Activated CD8-positive, alpha-beta T cell treated with anti-CD3 and anti-CD28 coated beads, Interleukin-2, amount 10 ng/mL, durations not matched to agents 7 days and 5 days (primary cell): ENCODE data around the gene STK10. TPM values are rescaled to one million over a fixed set of nuclear protein-coding genes. Genes with fewer than 3 reads are reported as not detected.

Experiments
- ATAC-seq: fragments of 150-1000 bp; cut with Tn5 transposase; one replicate; pipeline ENCODE4 v1.10.0; 2021; ENCODE audit warnings: moderate library complexity
- CTCF ChIA-PET: fragments of 350-600 bp; sonication (Branson Sonifier 250); formaldehyde crosslinking; loops from one replicate; lab custom pipeline; 2021; ENCODE audit warnings: antibody characterized with exemption; lab: Charles Lee
- POLR2A ChIA-PET: fragments of 350-600 bp; sonication (Branson Sonifier 250); formaldehyde crosslinking; loops from one replicate; lab custom pipeline; 2021; ENCODE audit warnings: antibody characterized with exemption; lab: Charles Lee
- DNase-seq: peaks from one replicate; pipeline ENCODE4 v3.0.0-alpha.2; 2020
- H3K27ac Mint-ChIP-seq: one replicate; pipeline ENCODE4 v1.8.0; 2021; ENCODE audit warnings: mild to moderate bottlenecking, mixed read lengths
- H3K27me3 Mint-ChIP-seq: one replicate; pipeline ENCODE4 v1.8.0; 2021; ENCODE audit warnings: low read depth, mixed read lengths
- H3K36me3 Mint-ChIP-seq: one replicate; pipeline ENCODE4 v1.8.0; 2021; ENCODE audit warnings: low read depth, mixed read lengths
- H3K4me1 Mint-ChIP-seq: one replicate; pipeline ENCODE4 v1.8.0; 2021; ENCODE audit warnings: low read depth, mixed read lengths
- H3K4me3 Mint-ChIP-seq: one replicate; pipeline ENCODE4 v1.8.0; 2021; ENCODE audit warnings: mild to moderate bottlenecking, mixed read lengths
- H3K9me3 Mint-ChIP-seq: one replicate; pipeline ENCODE4 v1.8.0; 2022; ENCODE audit warnings: mixed read lengths; ENCODE audit not compliant: insufficient read depth
- total RNA-seq, 2 experiments: library from RNA; stranded (reverse); gene quantifications; one replicate each; pipeline ENCODE4 v1.2.3, GENCODE V29; 2021

The STK10 gene
- total RNA-seq, 2 experiments from 2014 or later = 294 to 299 TPM

GRCh38 chr5:172109749-172110148, 78.3 kb downstream of the STK10 start:
- Mint-ChIP-seq H3K27ac (peak overlapping the region; percentile 87), H3K36me3 (peaks cover 81% of the 10 kb centered on the region), H3K27me3 (no peaks in the 10 kb centered on the region), H3K4me3 (no peak overlapping the region), H3K4me1 (peaks cover 76% of the 10 kb centered on the region), H3K9me3 (no peaks in the 10 kb centered on the region)
- ChIA-PET POLR2A (interaction anchor here (0.8 to 10.7 kb wide), 5 partner anchors 65 to 76 kb away, joined by 3 to 105 read pairs (median 4); partner anchors contain the start of gene STK10), CTCF (interaction anchor here (4.1 to 9.4 kb wide), 2 partner anchors 65 to 78 kb away, joined by 34 to 136 read pairs; partner anchors contain the start of gene STK10)
- no peak for ATAC-seq
- DNase-seq = no peak

DNA sequence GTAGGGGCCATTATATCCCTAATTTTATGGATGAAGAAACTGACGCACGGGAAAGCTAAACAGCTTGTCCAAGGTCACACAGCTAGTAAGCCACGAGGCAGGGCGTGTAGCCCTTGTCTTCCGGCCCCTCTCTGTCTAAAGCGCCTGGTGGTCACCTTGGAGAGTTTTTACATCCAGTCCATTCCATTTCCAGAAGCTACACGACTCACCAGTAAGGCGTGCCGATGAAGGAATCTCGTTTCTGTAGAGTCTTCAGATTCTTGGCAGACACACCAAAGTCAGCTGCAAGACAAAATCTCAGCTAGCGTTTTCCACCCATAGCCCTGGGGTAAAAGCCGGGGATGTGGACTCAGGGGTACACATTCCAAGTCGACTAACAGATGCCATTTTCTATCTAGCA, 80.5 kb downstream of the STK10 start:
- H3K36me3 Mint-ChIP-seq = peaks cover 84% of the 10 kb centered on the region
- no peak for DNase-seq
- peak overlapping the region; percentile 67 for H3K27ac Mint-ChIP-seq
- peaks cover 64% of the 10 kb centered on the region for H3K4me1 Mint-ChIP-seq
- POLR2A ChIA-PET = interaction anchor here (0.8 to 1.1 kb wide), 4 partner anchors 66 to 81 kb away, joined by 3 to 5 read pairs (median 3); partner anchors contain the start of gene STK10
- no peaks in the 10 kb centered on the region for H3K27me3 Mint-ChIP-seq
- ATAC-seq = no peak
- CTCF ChIA-PET = interaction anchor here (0.7 to 9.4 kb wide), 9 partner anchors 16 to 178 kb away, joined by 3 to 136 read pairs (median 6); partner anchors contain the start of gene STK10
- H3K4me3 Mint-ChIP-seq = no peak overlapping the region
- no peaks in the 10 kb centered on the region for H3K9me3 Mint-ChIP-seq

DNA sequence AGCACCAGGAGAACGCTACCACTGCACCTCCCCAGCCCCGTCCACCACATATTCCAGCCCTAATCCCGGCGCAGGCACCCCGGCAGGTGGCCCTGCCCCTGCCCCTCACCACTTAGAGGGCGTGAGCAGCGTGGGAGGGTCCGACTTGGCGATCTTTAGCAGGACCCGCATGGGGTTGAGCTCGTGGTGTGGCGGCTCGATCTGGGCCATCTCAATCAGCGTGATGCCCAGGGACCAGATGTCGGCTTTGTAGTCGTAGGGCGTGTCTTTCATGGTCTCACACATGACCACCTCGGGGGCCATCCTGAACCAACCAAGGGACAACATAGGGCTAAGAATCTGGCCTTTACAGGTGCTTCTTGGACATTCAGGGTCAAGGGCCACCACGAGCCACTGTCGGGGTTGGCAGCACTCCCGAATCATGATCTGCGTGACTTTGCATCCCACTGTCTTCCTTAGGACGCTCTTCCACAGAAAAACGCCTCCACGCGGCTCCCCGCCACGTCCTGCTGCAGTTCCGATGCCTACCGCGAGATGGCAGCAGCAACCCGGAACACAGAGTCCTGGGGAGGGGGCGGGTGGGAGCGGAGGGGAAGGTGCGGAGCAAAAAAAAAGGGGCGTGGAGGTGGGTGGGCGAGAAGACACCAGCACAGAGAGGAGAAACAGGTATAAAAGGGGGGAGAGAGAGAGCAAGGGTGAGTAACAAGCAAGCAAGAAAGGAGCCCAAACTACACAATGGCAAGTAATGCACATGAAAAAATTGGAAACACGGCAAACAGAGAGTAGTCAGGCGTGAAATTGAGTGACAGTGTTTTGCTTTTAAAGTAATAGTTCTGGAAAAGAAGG, 81.3 kb downstream of the STK10 start:
- no peak for ATAC-seq

GRCh38 chr5:172105811-172106210, 82.2 kb downstream of the STK10 start:
- H3K4me3 Mint-ChIP-seq = no peak overlapping the region
- H3K36me3 Mint-ChIP-seq = peaks cover 86% of the 10 kb centered on the region
- ATAC-seq (no peak), DNase-seq (no peak)
- H3K27ac Mint-ChIP-seq = no peak overlapping the region
- no peaks in the 10 kb centered on the region for H3K27me3 Mint-ChIP-seq
- ChIA-PET POLR2A (interaction anchor here (0.6 to 1.5 kb wide), 2 partner anchors 53 to 82 kb away, joined by 3 to 5 read pairs; partner anchors contain the start of gene STK10), CTCF (interaction anchor here (0.8 to 9.4 kb wide), 6 partner anchors 13 to 179 kb away, joined by 3 to 136 read pairs (median 6); partner anchors contain the start of gene STK10)
- H3K4me1 Mint-ChIP-seq = peaks cover 59% of the 10 kb centered on the region
- H3K9me3 Mint-ChIP-seq = no peaks in the 10 kb centered on the region

More for the DNA sequence above, 81.3 kb downstream of the STK10 start:
- POLR2A ChIA-PET = interaction anchor here (0.9 to 1.5 kb wide), 5 partner anchors 68 to 82 kb away, joined by 3 to 5 read pairs (median 3); partner anchors contain the start of gene STK10
- CTCF ChIA-PET = interaction anchor here (0.8 to 9.4 kb wide), 10 partner anchors 13 to 178 kb away, joined by 3 to 136 read pairs (median 6); partner anchors contain the start of gene STK10
- no peaks in the 10 kb centered on the region for H3K9me3 Mint-ChIP-seq
- peaks cover 85% of the 10 kb centered on the region for H3K36me3 Mint-ChIP-seq
- DNase-seq = peak; percentile 65
- peaks cover 64% of the 10 kb centered on the region for H3K4me1 Mint-ChIP-seq
- peak overlapping the region; percentile 22 for H3K4me3 Mint-ChIP-seq
- H3K27ac Mint-ChIP-seq = peak overlapping the region; percentile 67
- H3K27me3 Mint-ChIP-seq = no peaks in the 10 kb centered on the region

- Mint-ChIP-seq H3K27ac (peak overlapping the region; percentile 30), H3K36me3 (peaks cover 85% of the 10 kb centered on the region), H3K4me1 (peaks cover 51% of the 10 kb centered on the region), H3K27me3 (no peaks in the 10 kb centered on the region), H3K4me3 (no peak overlapping the region), H3K9me3 (no peaks in the 10 kb centered on the region)
- ChIA-PET POLR2A (interaction anchor here (0.6 to 1.5 kb wide), 2 partner anchors 52 to 83 kb away, joined by 3 to 5 read pairs; partner anchors contain the start of gene STK10), CTCF (interaction anchor here (1.3 to 9.4 kb wide), 5 partner anchors 15 to 180 kb away, joined by 3 to 136 read pairs (median 6); partner anchors contain the start of gene STK10)
- DNase-seq (no peak), ATAC-seq (no peak)
These were observed 83.0 kb downstream of the STK10 start for GRCh38 chr5:172104801-172105701.

DNA sequence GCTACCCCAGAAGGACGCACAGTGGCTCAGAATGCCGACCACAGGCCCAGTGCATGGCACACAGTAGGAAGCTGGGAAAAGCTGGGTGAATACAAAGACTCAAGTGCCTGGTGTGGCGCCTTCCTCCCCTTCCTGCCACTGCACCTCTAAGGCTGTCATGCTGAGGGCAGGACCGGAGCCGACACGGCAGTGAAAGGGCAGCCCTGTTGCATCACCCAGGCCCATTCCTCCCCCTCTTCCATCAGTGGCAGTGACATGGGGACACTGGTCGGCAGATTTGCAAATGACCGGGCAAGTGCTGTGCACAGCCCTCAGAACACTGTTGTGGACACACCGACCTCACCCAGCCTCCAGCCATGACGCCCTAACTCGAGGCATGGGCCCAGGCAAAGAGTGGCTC, 84.0 kb downstream of the STK10 start:
- Mint-ChIP-seq H3K36me3 (peaks cover 82% of the 10 kb centered on the region), H3K4me3 (no peak overlapping the region), H3K27me3 (no peaks in the 10 kb centered on the region), H3K27ac (peak overlapping the region; percentile 57), H3K9me3 (no peaks in the 10 kb centered on the region), H3K4me1 (peaks cover 43% of the 10 kb centered on the region)
- POLR2A ChIA-PET = interaction anchor here (0.6 kb wide), 1 partner anchor 116 kb away, joined by 3 read pairs; no protein-coding TSS in a partner anchor
- ATAC-seq = no peak
- no peak for DNase-seq
- CTCF ChIA-PET = interaction anchor here (9.4 kb wide), 1 partner anchor 84 kb away, joined by 136 read pairs; the partner anchor contains the start of gene STK10

- Mint-ChIP-seq H3K4me1 (peaks cover 46% of the 10 kb centered on the region), H3K27me3 (no peaks in the 10 kb centered on the region), H3K27ac (no peak overlapping the region), H3K36me3 (peaks cover 89% of the 10 kb centered on the region), H3K4me3 (no peak overlapping the region), H3K9me3 (no peaks in the 10 kb centered on the region)
- DNase-seq (no peak), ATAC-seq (no peak)
- CTCF ChIA-PET = interaction anchor here (9.4 kb wide), 1 partner anchor 85 kb away, joined by 136 read pairs; the partner anchor contains the start of gene STK10
- POLR2A ChIA-PET = no interaction called here
These were observed 85.0 kb downstream of the STK10 start for GRCh38 chr5:172102913-172103626.

GRCh38 chr5:172102218-172102870, 85.7 kb downstream of the STK10 start:
- Mint-ChIP-seq H3K9me3 (no peaks in the 10 kb centered on the region), H3K4me1 (peaks cover 40% of the 10 kb centered on the region), H3K4me3 (no peak overlapping the region), H3K27ac (peak overlapping the region; percentile 46), H3K27me3 (no peaks in the 10 kb centered on the region), H3K36me3 (peaks cover 89% of the 10 kb centered on the region)
- ChIA-PET CTCF (no interaction called here), POLR2A (no interaction called here)
- ATAC-seq (no peak), DNase-seq (no peak)

- Mint-ChIP-seq H3K36me3 (peaks cover 85% of the 10 kb centered on the region), H3K27me3 (no peaks in the 10 kb centered on the region), H3K27ac (peak overlapping the region; percentile 46), H3K4me3 (no peak overlapping the region), H3K9me3 (no peaks in the 10 kb centered on the region), H3K4me1 (peaks cover 33% of the 10 kb centered on the region)
- no peak for ATAC-seq
- no peak for DNase-seq
- POLR2A ChIA-PET = no interaction called here
- CTCF ChIA-PET = interaction anchor here (1.2 kb wide), 1 partner anchor 88 kb away, joined by 3 read pairs; no protein-coding TSS in a partner anchor
These were observed 86.3 kb downstream of the STK10 start for GRCh38 chr5:172101547-172102217.
